Spleen (tissue), 11 donors: ENCODE results near the gene IMPACT. TPM values are rescaled to one million over a fixed set of nuclear protein-coding genes. Genes with fewer than 3 reads are reported as not detected.

ENCODE experiments used
- DNase-seq: peaks from one replicate; pipeline ENCODE4 v3.0.0-alpha.2; 2020
- H3K27ac ChIP-seq, 8 donors: fragments of 200-600 bp; sonication (generic) in 7 of 8; 1 replicate in 4 of 8; 2 replicates in 4 of 8; pipeline versions ENCODE4 v1.5.0 to v1.8.0; 2016 to 2021; ENCODE audit warnings: inconsistent platforms in 4 of 8, mild to moderate bottlenecking in 4 of 8, moderate library complexity in 1 of 8
- H3K27me3 ChIP-seq, 7 donors: fragments of 200-600 bp; sonication (generic) in 6 of 7; replicated peaks in 1 of 7; 1 replicate in 4 of 7; 2 replicates in 3 of 7; pipeline versions ENCODE4 v1.5.0 to v1.8.0; 2016 to 2021; ENCODE audit warnings: inconsistent platforms in 3 of 7, mild to moderate bottlenecking in 1 of 7
- H3K36me3 ChIP-seq, 6 donors: fragments of 200-600 bp; sonication (generic) in 5 of 6; 1 replicate in 4 of 6; 2 replicates in 2 of 6; pipeline versions ENCODE4 v1.5.0 to v1.8.0; 2016 to 2021; ENCODE audit warnings: inconsistent platforms in 2 of 6
- H3K4me1 ChIP-seq, 6 donors: fragments of 200-600 bp; sonication (generic) in 5 of 6; 1 replicate in 3 of 6; 2 replicates in 3 of 6; pipeline versions ENCODE4 v1.5.0 to v1.8.0; 2016 to 2021; ENCODE audit warnings: inconsistent platforms in 3 of 6
- H3K4me3 ChIP-seq, 8 donors: fragments of 200-600 bp; sonication (generic) in 7 of 8; 1 replicate in 4 of 8; 2 replicates in 4 of 8; pipeline versions ENCODE4 v1.5.0 to v1.8.0; 2016 to 2021; ENCODE audit warnings: inconsistent platforms in 4 of 8, mild to moderate bottlenecking in 4 of 8, moderate library complexity in 2 of 8
- H3K9me3 ChIP-seq, 8 donors: fragments of 200-600 bp; sonication (generic) in 7 of 8; 1 replicate in 4 of 8; 2 replicates in 4 of 8; pipeline versions ENCODE4 v1.5.0 to v1.8.0; 2016 to 2021; ENCODE audit warnings: inconsistent platforms in 4 of 8
- POLR2A ChIP-seq, 3 donors: fragments of 450-650 bp; IDR thresholded peaks; one replicate each; pipeline ENCODE4 v1.5.1; 2017; ENCODE audit warnings: antibody characterized with exemption in 3 of 3, mild to moderate bottlenecking in 1 of 3
- POLR2AphosphoS5 ChIP-seq, 3 donors: sonication (generic); formaldehyde crosslinking; IDR thresholded peaks; one replicate each; pipeline ENCODE4 v1.5.1; 2017; ENCODE audit warnings: antibody characterized with exemption in 3 of 3
- WGBS, 5 donors: extraction: QIAGEN DNeasy Blood & Tissue Kit in 3 of 5; methylation state at CpG; one replicate each; pipeline versions ENCODE4 v1.1.5 to v1.1.7; 2013 to 2018; 5-methylcytosine and 5-hydroxymethylcytosine counted together
- intact Hi-C: fragments of 100-400 bp; cut with DNase I; formaldehyde crosslinking; loops from one replicate; pipeline ENCODE4 v1.15.0; 2023; ENCODE audit warnings: low total_unique reads
- polyA plus RNA-seq, 3 donors: library from polyadenylated mRNA; stranded (reverse); fragments of 200-250 nt; gene quantifications; one replicate each; pipeline ENCODE4 v1.2.1, GENCODE V29; 2013
- small RNA-seq, 4 donors: library from RNA; depleted of rRNA; stranded (forward); fragments of <200 nt; gene quantifications; one replicate each; pipeline ENCODE3, GENCODE V24; 2016
- total RNA-seq, 7 donors: library from RNA; depleted of rRNA in 3 of 7; stranded (reverse); fragments of >200 nt in 3 of 7; fragmentation: NEBNext Ultra II Directional in 4 of 7; extraction: Animal tissue kit (Norgen Biotek cat#: 25700) in 4 of 7; gene quantifications; one replicate each; pipeline versions ENCODE4 v1.1.0 to v1.2.1, GENCODE V29; 2016 to 2021
- TF ChIP-seq, protein P1 (sequence below), 11 experiments: fragments of 200-600 bp in 7 of 11; fragments of 450-650 bp in 4 of 11; sonication (generic) in 4 of 11; IDR thresholded peaks in 8 of 11; conservative IDR thresholded peaks in 3 of 11; 1 replicate in 7 of 11; 2 replicates in 4 of 11; pipeline versions ENCODE4 v1.4.0 to v1.8.0; 2016 to 2021; ENCODE audit warnings: antibody characterized with exemption in 11 of 11, inconsistent platforms in 4 of 11, mild to moderate bottlenecking in 1 of 11
- donor health status: healthy with polysubstance abuse.
- donor health status: DM: no; HTN: no; CAD: no; lungs with moderate emphysema.
- donor health status: DM: no; HTN: no; CAD: no.
- donor health status: Bipolar disorder and iron deficiency.
- donor health status: healthy.
- donor health status: DM: no; HTN: no; CAD: no.
- donor health status: DM: yes; HTN: yes; CAD: no.

The IMPACT gene
- total and polyA plus RNA-seq, 10 donors: 10.6 to 36.7 (median 22.0) TPM

DNA sequence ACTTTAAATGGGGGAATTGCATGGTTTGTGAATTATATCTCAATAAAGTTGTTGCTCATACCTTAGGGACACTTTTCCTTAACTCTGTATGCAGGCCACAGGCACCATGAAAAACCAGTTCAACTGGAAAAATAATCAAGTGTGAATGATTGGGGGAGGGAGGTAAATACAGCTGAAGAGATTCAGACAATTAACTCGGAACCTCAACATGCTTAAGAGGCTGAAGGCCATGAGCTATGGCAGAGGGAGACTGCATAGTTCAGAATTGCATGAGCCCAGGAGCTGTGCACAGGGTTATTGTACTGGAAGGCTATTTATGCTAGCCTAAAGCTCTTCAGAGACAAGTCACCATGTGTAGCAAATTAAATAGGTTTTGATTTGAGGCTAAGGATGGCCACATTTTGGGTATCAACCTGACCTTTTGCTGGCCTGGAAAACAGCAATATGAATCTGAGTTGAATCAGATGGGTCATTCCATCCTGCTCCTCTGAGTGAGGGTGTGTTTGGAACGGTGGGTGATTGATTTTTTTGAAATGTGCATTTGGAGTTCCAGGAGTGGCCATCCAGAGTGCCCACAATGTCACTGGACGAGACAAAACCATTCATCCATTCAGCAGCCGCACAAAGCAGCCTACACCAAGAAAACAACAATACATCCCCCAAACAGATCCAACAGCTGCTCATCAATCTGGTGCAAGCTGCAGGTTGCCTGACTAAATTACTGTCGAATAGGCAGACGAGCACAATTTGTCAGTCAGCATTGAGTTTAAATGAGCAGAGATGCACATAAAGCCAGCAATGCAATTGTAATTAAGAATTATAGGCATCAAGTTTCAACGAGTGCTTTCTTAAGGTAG lies 76.4 kb downstream of the IMPACT start:
- intact Hi-C loops: no loop called here
- Histone ChIP-seq H3K4me3 (no peak overlapping the region), H3K27ac (no peak overlapping the region), H3K9me3 (no peaks in the 10 kb centered on the region), H3K36me3 (no peaks in the 10 kb centered on the region), H3K27me3 (no peaks in the 10 kb centered on the region), H3K4me1 (no peaks in the 10 kb centered on the region)
- no peak for DNase-seq
- WGBS, 5 donors: 84 to 91% (median 86%) methylated on average over 7 of the region's 7 CpGs
- TF ChIP-seq, protein P1, sequence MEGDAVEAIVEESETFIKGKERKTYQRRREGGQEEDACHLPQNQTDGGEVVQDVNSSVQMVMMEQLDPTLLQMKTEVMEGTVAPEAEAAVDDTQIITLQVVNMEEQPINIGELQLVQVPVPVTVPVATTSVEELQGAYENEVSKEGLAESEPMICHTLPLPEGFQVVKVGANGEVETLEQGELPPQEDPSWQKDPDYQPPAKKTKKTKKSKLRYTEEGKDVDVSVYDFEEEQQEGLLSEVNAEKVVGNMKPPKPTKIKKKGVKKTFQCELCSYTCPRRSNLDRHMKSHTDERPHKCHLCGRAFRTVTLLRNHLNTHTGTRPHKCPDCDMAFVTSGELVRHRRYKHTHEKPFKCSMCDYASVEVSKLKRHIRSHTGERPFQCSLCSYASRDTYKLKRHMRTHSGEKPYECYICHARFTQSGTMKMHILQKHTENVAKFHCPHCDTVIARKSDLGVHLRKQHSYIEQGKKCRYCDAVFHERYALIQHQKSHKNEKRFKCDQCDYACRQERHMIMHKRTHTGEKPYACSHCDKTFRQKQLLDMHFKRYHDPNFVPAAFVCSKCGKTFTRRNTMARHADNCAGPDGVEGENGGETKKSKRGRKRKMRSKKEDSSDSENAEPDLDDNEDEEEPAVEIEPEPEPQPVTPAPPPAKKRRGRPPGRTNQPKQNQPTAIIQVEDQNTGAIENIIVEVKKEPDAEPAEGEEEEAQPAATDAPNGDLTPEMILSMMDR (IDR thresholded peaks at IDR 0.05 in 8 of 11, conservative IDR thresholded peaks at IDR 0.05 in 3 of 11): no peak
- TF ChIP-seq POLR2AphosphoS5 (IDR thresholded peaks at IDR 0.05) (no peak), POLR2A (IDR thresholded peaks at IDR 0.05) (no peak)

Small RNA genes lying within 50 kb of the gene (small RNA-seq; reads per million reads assigned to genes)
- 0 reads per million in 4 donors for gene RF00019

Other genes with a start within 250 kb of the IMPACT start
- 10 to 100 TPM; 17.4 to 29.6 (median 22.4) TPM for gene OSBPL1A, start 28.8 kb upstream of the IMPACT start, total RNA-seq
- gene OSBPL1A, start 28.8 kb upstream of the IMPACT start, polyA plus RNA-seq: 1 to 10 TPM; 3.8 to 6.7 (median 6.4) TPM
- 1 to 10 TPM in 3 of 7 donors, under 1 TPM in 3, not detected in 1; 0.46 to 1.8 (median 0.93) TPM for gene HRH4, start 34.0 kb downstream of the IMPACT start, total RNA-seq
- under 1 TPM in 2 of 3 donors, not detected in 1; 0.02 to 0.03 TPM for gene HRH4, start 34.0 kb downstream of the IMPACT start, polyA plus RNA-seq